HG03045 (cell line): ENCODE measurements around the gene MCIDAS.

Source experiments
- ATAC-seq: cut with Tn5 transposase; IDR thresholded peaks from one replicate; pipeline ENCODE4 v1.9.1; 2021; ENCODE audit warnings: mild to moderate bottlenecking, moderate library complexity; ENCODE audit not compliant: unreplicated experiment

MCIDAS gene

GRCh38 chr5:55171471-55171870, 55.6 kb downstream of the MCIDAS start:
- no peak for ATAC-seq
